NAMALWA (cell line): ENCODE data around the gene FOXN3.
"Not testable (repeated sequence)": the region's sequence is repeated elsewhere in the genome, so short reads cannot be mapped to it uniquely, and the experiment has no call there.

ENCODE experiments used
- DNase-seq: peaks from one replicate; pipeline ENCODE4 v3.0.0-alpha.2; 2015; ENCODE audit warnings: low spot score

Gene FOXN3

DNA sequence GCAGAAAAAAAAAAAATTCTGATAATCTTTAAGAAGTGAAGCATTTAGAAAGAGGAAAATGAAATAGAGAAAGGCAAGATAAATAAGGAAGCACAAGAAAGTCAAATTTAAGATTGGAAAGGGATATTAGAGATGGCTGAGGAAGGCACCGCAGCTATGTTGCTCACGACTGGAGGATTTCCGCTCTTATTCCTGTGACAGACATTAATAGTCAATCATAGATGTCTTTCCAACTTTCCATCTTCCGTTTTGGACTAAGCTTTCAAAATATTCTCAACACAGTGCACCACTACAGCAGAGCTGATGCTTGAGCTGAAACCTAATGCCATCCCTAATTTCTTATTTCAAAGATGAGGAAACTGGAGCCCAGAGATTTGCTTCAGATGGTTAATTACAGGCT lies 290.6 kb downstream of the FOXN3 start:
- no peak for DNase-seq

DNA sequence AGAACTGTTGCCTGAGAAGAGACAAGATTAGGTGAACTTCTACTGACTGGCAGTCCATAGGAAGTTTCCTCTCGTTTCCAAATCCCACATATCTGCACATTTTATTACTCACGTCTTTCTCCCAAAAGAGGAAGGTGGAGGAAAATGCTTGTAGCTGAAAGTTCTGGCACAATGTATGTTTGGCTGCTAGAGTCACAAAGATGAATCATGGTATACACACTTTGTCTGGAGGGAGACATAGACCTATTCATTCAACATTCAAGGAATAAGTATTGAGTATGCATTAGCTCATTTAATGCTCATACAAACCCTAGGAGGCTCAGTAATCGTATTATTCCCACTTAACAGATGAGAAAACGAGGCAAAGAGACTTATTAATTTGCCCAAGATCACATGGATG lies 291.8 kb downstream of the FOXN3 start:
- DNase-seq, result no peak

DNA sequence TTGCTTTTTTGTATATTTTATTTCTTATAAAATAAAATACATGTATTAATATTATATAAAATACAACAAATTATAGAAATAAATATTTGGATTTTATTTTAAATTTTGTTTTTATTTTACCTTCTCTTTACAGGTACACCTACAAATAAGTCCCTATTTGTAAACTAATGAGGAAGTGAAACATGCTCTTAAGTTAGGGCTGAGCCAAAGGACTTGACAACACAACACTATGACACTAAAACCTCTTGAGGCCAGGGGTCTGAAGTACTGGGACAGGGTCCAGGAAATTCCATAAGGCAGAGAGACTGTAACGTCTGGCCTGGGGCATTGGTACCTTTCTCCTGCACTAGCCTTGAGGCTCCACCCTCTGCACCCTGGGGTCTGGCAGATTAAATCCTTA lies 293.2 kb downstream of the FOXN3 start:
- no peak for DNase-seq

DNA sequence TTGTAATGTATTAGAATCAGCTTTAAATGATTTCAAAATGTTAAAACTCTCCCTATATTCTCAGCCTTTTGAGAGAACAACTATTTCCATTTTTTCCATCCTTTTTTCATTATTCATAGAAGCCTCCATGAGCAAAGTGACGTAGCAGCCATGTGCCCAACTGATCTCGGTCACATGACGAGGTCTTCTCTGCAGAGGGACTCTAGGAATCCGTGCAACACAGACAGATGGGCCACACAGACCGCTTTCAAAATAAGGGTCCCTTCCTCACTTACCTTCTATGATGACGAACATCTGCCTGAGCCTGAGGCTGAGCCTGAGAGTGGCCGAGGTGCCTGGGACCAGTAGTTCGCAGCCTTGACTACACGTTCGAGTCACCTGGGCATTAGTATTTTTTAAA lies 293.8 kb downstream of the FOXN3 start:
- DNase-seq, result no peak

DNA sequence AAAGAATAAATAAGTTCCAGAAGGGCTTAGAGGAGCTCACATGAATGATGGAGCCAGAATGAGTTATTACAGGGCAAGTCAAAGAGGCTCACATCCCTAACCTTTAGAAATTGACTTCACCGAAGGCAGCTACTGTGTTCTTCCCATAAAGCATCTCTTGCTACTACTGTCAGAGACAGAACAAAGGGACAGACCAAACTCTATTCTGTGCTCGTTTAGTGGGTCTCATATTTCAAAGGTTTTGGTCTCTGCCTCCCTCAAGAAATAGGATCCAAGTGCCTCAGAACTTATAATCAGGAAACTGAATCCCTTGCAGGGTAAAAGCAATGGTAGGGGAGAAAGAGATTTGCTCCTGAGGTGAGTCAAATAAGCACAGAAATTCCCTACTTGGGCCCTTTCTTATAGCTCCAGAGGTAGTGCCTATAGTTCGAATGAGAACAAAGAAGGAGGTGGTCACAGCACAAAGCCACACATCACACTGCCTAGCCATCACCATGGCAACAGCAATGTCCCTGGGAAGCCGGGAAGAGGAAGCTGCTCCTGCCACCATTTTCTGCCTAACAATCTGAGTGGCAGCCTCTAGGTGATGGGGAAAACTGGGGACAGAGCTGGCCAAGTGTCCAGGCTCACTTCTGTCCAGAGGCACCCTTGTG lies 294.9 kb downstream of the FOXN3 start:
- no peak for DNase-seq

DNA sequence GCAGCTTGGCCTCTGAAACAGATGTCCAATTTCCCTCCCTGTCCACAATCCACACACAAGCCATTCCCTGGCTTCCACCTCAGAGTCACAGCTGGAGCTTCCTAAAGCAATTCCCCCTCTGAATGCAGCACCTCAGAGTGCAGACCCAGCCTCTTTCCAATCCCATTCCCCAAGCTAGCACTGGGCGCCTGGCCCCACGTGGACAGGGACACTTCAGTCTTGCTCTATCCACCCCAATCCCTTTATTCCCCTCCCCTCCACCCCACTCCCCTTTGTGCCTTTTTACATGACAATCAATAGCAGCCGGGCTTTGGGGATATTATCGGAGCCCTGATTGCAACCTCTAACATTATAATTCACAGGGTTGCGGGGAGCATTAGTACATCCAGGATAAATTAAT lies 300.0 kb downstream of the FOXN3 start:
- no peak for DNase-seq

DNA sequence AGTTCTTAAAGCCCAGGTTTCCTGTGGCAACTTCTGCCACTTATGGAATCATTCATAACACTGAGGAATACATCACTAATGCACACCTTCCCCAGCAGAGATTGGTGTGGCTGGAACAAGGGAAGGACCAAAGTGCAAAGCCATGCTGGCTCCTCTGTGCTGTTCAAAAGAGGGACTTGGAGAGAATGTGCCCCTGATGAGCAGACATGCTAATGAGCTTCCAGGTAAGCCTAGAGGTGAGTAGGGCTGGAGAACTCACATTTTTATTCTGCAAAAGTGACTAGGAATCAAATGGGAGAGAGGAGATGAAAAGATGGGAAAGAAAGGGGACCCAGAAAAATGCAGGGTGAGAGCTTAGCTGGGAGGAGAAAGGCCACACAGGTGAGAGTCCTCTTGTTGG lies 302.9 kb downstream of the FOXN3 start:
- DNase-seq, result no peak

DNA sequence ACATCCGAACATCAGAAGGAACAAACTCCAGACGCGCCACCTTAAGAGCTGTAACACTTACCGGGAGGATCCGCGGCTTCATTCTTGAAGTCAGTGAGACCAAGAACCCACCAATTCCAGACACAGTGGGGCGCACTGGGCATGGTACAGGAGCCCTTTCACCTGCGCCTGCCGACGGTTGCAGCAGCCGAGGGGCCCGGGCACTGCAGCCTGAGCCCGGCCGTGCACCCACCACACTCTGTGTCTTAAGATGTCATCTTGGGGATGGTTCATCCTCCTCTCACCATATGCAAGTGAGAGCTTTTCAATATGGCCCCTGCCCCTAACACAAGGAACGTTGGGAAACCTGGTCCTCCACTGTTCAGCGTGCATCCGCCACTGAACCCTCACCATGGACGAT lies 304.3 kb downstream of the FOXN3 start:
- DNase-seq, result no peak

DNA sequence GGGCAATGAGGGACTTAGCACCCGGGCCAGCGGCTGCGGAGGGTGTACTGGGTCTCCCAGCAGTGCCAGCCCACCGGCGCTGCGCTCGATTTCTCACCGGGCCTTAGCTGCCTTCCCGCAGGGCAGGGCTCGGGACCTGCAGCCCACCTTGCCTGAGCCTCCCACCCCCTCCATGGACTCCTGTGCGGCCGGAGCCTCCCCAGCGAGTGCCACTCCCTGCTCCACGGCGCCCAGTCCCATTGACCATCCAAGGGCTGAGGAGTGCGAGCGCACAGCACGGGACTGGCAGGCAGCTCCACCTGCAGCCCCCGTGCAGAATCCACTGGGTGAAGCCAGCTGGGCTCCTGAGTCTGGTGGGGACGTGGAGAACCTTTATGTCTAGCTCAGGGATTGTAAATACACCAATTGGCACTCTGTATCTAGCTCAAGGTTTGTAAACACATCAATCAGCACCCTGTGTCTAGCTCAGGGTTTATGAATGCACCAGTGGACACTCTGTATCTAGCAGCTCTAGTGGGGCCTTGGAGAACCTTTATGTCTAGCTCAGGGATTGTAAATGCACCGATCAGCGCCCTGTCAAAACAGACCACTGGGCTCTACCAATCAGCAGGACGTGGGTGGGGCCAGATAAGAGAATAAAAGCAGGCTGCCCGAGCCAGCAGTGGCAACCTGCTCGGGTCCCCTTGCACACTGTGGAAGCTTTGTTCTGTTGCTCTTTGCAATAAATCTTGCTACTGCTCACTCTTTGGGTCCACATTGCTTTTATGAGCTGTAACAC lies 305.1 kb downstream of the FOXN3 start:
- DNase-seq, result not testable (repeated sequence)

DNA sequence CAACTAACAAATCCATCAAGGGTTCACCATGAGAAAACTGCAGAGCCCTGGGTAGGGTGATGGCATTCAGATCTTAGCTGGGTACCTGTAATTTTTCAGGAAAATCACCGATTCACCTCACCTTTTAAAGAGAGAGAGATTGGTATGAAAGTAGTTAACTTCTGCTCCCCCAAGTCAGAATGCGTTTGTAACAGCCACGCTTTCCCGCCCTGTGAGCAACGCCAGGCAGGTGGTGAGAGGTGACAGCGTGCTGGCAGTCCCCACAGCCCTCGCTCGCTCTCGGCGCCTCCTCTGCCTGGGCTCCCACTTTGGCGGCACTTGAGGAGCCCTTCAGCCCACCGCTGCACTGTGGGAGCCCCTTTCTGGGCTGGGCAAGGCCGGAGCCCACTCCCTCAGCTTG lies 305.8 kb downstream of the FOXN3 start:
- DNase-seq, result not testable (repeated sequence)

DNA sequence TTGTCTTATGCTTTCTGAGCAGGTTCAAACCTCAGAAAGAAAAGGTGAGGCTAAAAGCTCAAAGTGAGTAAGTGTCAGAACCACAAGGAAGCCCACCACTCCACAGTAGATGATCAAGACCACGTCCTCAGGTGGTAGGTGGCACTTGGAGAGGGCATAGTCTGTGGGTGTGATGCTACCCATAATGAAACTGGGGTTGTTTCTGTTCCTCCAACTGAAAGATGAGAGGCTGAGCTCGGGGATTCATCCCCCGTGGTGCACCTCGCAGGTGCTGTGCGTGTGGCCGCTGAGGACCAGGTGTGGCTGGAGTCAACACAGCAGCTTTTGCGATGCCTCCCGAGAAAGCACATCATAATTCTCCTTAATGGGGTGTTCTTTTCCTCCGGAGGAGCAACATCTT lies 306.9 kb downstream of the FOXN3 start:
- no peak for DNase-seq

DNA sequence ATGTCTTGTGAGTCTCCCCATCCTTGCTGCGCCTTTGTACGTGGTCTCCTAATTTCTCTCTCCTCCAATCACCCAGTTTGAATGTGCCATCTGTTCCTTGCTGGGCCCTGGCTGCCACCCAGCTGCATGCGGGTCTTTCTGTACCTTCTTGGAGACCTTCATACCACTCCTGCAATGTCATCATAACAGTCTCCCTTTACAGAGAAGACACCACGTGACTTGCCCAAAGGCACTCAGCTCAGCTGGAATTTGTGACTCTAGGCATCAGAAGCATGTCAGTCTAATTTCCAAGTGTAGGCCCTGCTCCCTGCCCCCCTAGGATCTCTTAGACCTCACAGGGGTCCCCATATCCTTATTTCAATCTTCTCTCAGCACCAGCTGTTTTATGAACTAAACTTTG lies 308.4 kb downstream of the FOXN3 start:
- DNase-seq, result no peak

DNA sequence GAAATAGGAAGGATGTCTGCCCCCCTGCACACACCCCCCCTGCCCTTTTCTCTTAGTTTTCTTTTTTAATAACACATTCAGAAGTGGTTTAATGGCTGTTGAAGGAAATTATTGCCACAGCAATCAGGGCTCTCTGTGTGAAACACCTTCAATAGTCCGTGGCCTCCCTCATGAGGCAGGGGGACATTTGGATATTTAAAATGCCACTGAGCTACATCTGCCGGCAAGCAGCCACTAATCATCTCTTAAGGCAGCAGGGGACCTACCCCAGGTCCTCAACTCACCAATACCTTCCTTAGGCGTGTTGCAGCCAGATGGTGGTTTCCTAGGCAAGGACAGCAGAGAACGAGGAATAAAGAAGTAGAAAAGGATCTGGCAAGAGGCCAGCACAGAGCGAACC lies 309.4 kb downstream of the FOXN3 start:
- DNase-seq, result no peak
